Measurements from ENCODE around the gene ZGLP1.
A peak's percentile ranks its signal among the peaks of the same experiment; 100 is the strongest.

Gene ZGLP1

GRCh38 chr19:10269333-10270179 lies 40.1 kb downstream of the ZGLP1 start:
- peak overlapping the region; percentile 41 for H3K4me3 ChIP-seq (ENCODE audit: low read depth, low read length)
- peak; percentile 99 for DNase-seq (ENCODE audit: low read depth)
- no peak for TF ChIP-seq POLR2A (IDR thresholded peaks at IDR 0.05; ENCODE audit: extremely low read depth, insufficient read length)
- TF ChIP-seq, protein P1, sequence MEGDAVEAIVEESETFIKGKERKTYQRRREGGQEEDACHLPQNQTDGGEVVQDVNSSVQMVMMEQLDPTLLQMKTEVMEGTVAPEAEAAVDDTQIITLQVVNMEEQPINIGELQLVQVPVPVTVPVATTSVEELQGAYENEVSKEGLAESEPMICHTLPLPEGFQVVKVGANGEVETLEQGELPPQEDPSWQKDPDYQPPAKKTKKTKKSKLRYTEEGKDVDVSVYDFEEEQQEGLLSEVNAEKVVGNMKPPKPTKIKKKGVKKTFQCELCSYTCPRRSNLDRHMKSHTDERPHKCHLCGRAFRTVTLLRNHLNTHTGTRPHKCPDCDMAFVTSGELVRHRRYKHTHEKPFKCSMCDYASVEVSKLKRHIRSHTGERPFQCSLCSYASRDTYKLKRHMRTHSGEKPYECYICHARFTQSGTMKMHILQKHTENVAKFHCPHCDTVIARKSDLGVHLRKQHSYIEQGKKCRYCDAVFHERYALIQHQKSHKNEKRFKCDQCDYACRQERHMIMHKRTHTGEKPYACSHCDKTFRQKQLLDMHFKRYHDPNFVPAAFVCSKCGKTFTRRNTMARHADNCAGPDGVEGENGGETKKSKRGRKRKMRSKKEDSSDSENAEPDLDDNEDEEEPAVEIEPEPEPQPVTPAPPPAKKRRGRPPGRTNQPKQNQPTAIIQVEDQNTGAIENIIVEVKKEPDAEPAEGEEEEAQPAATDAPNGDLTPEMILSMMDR (IDR thresholded peaks at IDR 0.05; ENCODE audit: low read depth, low read length), result peak; percentile 100

DNA sequence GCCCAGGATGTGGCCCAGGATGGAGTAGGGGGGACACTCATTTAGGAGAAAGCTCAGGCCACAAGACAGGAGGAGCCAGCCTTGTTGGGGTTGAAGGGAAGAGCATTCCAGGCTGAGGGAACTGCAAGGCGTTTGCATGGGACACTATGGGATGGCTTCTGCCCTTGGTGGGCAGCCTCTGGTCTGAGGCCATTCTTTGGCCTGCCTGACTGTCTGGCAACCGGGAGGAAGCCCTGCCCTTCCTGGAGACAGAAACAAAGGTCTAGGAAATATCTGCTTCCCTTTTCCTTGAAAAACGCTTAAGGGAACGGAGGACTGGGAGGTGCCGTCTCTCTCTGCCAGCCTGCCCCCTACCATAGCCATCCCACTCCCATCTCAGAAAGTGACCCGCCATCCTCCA lies 41.5 kb downstream of the ZGLP1 start:
- TF ChIP-seq, protein P1 (IDR thresholded peaks at IDR 0.05; ENCODE audit: low read depth, low read length), result no peak
- TF ChIP-seq, protein P2, sequence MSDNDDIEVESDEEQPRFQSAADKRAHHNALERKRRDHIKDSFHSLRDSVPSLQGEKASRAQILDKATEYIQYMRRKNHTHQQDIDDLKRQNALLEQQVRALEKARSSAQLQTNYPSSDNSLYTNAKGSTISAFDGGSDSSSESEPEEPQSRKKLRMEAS (IDR thresholded peaks at IDR 0.05; ENCODE audit: low read depth, low read length), result no peak
- no peak for TF ChIP-seq MYC (IDR thresholded peaks at IDR 0.05; ENCODE audit: low read depth, low read length)
- TF ChIP-seq POLR2A (IDR thresholded peaks at IDR 0.05; ENCODE audit: extremely low read depth, insufficient read length), result no peak
- H3K4me3 ChIP-seq (ENCODE audit: low read depth, low read length), result no peak overlapping the region
- peak; percentile 36 for DNase-seq (ENCODE audit: low read depth)

DNA sequence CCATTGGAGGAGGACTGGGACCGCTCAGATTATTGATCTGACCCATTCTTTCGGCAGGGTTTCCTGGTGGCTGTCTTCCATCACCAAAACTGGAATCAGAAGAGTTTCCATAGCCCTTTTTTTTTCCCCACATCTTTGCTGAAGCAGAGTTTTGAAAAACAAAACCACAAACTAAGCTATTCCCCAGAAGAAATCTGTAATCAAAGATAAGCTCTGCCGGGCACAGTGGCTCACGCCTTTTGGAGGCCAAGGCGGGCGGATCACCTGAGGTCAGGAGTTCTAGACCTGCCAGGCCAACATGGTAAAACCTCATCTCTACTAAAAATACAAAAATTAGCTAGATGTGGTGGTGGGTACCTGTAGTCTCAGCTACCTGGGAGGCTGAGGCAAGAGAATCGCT lies 42.9 kb downstream of the ZGLP1 start:
- no peak overlapping the region for H3K4me3 ChIP-seq (ENCODE audit: low read depth, low read length)
- no peak for DNase-seq (ENCODE audit: low read depth)
- TF ChIP-seq, protein P1 (IDR thresholded peaks at IDR 0.05; ENCODE audit: low read depth, low read length), result no peak
- TF ChIP-seq MYC (IDR thresholded peaks at IDR 0.05; ENCODE audit: low read depth, low read length) (no peak), POLR2A (IDR thresholded peaks at IDR 0.05; ENCODE audit: extremely low read depth, insufficient read length) (no peak)
- TF ChIP-seq, protein P2 (IDR thresholded peaks at IDR 0.05; ENCODE audit: low read depth, low read length), result no peak

DNA sequence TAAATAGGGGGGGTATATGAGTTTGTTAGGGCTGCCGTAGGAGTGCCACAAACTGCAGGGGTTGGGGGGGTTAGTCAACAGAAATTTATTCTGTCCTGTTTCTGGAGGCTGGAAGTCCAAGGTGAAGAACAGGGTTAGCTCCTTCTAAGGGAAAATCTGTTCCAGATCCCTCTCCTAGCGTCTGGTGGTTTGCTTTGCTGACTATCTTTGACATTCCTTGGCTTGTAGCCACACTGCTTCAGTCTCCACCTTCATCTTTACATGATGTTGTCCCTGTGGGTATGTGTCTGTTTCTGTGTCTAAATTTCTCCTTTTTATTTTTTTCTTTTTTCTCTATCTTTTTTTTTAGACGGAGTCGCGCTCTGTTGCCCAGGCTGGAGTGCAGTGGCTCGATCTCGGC lies 46.8 kb downstream of the ZGLP1 start:
- peak; percentile 40 for DNase-seq (ENCODE audit: low read depth)
- TF ChIP-seq MYC (IDR thresholded peaks at IDR 0.05; ENCODE audit: low read depth, low read length) (no peak), POLR2A (IDR thresholded peaks at IDR 0.05; ENCODE audit: extremely low read depth, insufficient read length) (no peak)
- TF ChIP-seq, protein P1 (IDR thresholded peaks at IDR 0.05; ENCODE audit: low read depth, low read length), result no peak
- TF ChIP-seq, protein P2 (IDR thresholded peaks at IDR 0.05; ENCODE audit: low read depth, low read length), result no peak
- H3K4me3 ChIP-seq (ENCODE audit: low read depth, low read length), result no peak overlapping the region

- H3K4me3 ChIP-seq (ENCODE audit: low read depth, low read length), result no peak overlapping the region
- TF ChIP-seq, protein P2 (IDR thresholded peaks at IDR 0.05; ENCODE audit: low read depth, low read length), result no peak
- no peak for TF ChIP-seq POLR2A (IDR thresholded peaks at IDR 0.05; ENCODE audit: extremely low read depth, insufficient read length)
- TF ChIP-seq, protein P1 (IDR thresholded peaks at IDR 0.05; ENCODE audit: low read depth, low read length), result peak; percentile 0
- no peak for TF ChIP-seq MYC (IDR thresholded peaks at IDR 0.05; ENCODE audit: low read depth, low read length)
- DNase-seq (ENCODE audit: low read depth), result peak; percentile 73
These were observed 49.5 kb downstream of the ZGLP1 start for GRCh38 chr19:10260141-10260584.

Measured in NB4 (cell line).